Measurements from ENCODE around the gene OR52N5.

DNA sequence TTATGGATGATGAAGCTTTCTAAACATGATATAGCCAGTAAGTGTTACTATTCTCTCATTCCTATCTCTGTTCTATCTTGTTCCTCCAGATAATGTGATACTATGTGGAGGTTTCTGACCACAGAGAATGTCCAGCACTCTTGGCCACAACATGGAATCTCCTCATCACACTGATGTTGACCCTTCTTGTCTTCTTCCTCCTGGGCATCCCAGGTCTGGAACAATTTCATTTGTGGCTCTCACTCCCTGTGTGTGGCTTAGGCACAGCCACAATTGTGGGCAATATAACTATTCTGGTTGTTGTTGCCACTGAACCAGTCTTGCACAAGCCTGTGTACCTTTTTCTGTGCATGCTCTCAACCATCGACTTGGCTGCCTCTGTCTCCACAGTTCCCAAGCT lies 56.8 kb downstream of the OR52N5 start:
- TF ChIP-seq CTCF (optimal IDR thresholded peaks at IDR 0.05 in 1 of 3, IDR thresholded peaks at IDR 0.05 in 1 of 3, conservative IDR thresholded peaks at IDR 0.05 in 1 of 3; ENCODE audit: extremely low read depth in 1 of 3, insufficient read depth in 2 of 3, low read length in 3 of 3), result no peak
- no peak for TF ChIP-seq EZH2 (IDR thresholded peaks at IDR 0.05; ENCODE audit: low read length)

All from keratinocyte (primary cell).